Measurements from ENCODE around the gene FAIM2.

FAIM2 gene

GRCh38 chr12:49920241-49920914 is 16.7 kb upstream of the FAIM2 start:
- DNase-seq: no peak

- DNase-seq: no peak
Measured at GRCh38 chr12:49917788-49918173, 14.1 kb upstream of the FAIM2 start.

- no peak for DNase-seq
Measured at GRCh38 chr12:49917166-49917787, 13.6 kb upstream of the FAIM2 start.

- no peak for DNase-seq
Measured at GRCh38 chr12:49916129-49916919, 12.6 kb upstream of the FAIM2 start.

- DNase-seq: no peak
Measured at GRCh38 chr12:49912345-49913255, 8.9 kb upstream of the FAIM2 start.

- DNase-seq: no peak
Measured at GRCh38 chr12:49911213-49911605, 7.5 kb upstream of the FAIM2 start.

- no peak for DNase-seq
Measured at GRCh38 chr12:49910331-49911212, 6.9 kb upstream of the FAIM2 start.

- peak; percentile 58 for DNase-seq
Measured at GRCh38 chr12:49909826-49910225, 6.1 kb upstream of the FAIM2 start.

- DNase-seq: no peak
Measured at GRCh38 chr12:49909356-49909755, 5.7 kb upstream of the FAIM2 start.

GRCh38 chr12:49907352-49907751 is 3.7 kb upstream of the FAIM2 start:
- DNase-seq: no peak

GRCh38 chr12:49905718-49906314 is 2.1 kb upstream of the FAIM2 start:
- no peak for DNase-seq

GRCh38 chr12:49904601-49905000 is 901 bp upstream of the FAIM2 start:
- no peak for DNase-seq

- DNase-seq: peak; percentile 31
Measured at GRCh38 chr12:49903351-49903699, 375 bp downstream of the FAIM2 start.

GRCh38 chr12:49902399-49903350 is 1.0 kb downstream of the FAIM2 start:
- DNase-seq: no peak

- no peak for DNase-seq
Measured at GRCh38 chr12:49901986-49902385, 1.7 kb downstream of the FAIM2 start.

GRCh38 chr12:49901026-49901425 is 2.7 kb downstream of the FAIM2 start:
- DNase-seq: no peak

GRCh38 chr12:49900371-49900770 is 3.3 kb downstream of the FAIM2 start:
- DNase-seq: no peak

- DNase-seq: no peak
Measured at GRCh38 chr12:49899921-49900320, 3.8 kb downstream of the FAIM2 start.

- DNase-seq: no peak
Measured at GRCh38 chr12:49899286-49899843, 4.3 kb downstream of the FAIM2 start.

- DNase-seq: no peak
Measured at GRCh38 chr12:49897276-49897675, 6.4 kb downstream of the FAIM2 start.
